CD14-positive monocyte (primary cell): Measurements from ENCODE around the gene HAUS2. TPM values are rescaled to one million over a fixed set of nuclear protein-coding genes. Genes with fewer than 3 reads are reported as not detected.
"Not testable (repeated sequence)": the region's sequence is repeated elsewhere in the genome, so short reads cannot be mapped to it uniquely, and the experiment has no call there.

Source experiments
- DNase-seq, 3 donors: peaks; one replicate each; pipeline ENCODE4 v3.0.0-alpha.2; 2011 to 2022
- H2AFZ ChIP-seq: 2 replicates; pipeline ENCODE4 v1.6.0; 2012; ENCODE audit warnings: mild to moderate bottlenecking, low read depth, low read length, inconsistent platforms; ENCODE audit not compliant: insufficient read depth, poor library complexity, severe bottlenecking
- H3K27ac ChIP-seq, 2 donors: 1 replicate in 1 of 2; 2 replicates in 1 of 2; pipeline ENCODE4 v1.5.1; 2012 to 2013; ENCODE audit warnings: low read length in 2 of 2, control low read depth in 1 of 2, inconsistent platforms in 1 of 2, low read depth in 1 of 2, mild to moderate bottlenecking in 1 of 2
- H3K27me3 ChIP-seq, 2 donors: one replicate each; pipeline versions ENCODE4 v1.6.0 to v1.6.1; 2011 to 2013; ENCODE audit warnings: low read length in 2 of 2; ENCODE audit not compliant: control insufficient read depth in 2 of 2, insufficient read depth in 2 of 2
- H3K36me3 ChIP-seq, 2 donors: replicated peaks in 1 of 2; 1 replicate in 1 of 2; 2 replicates in 1 of 2; pipeline versions ENCODE4 v1.5.1 to v1.6.1; 2012 to 2013; ENCODE audit warnings: low read length in 2 of 2, control low read depth in 1 of 2, inconsistent platforms in 1 of 2, mild to moderate bottlenecking in 1 of 2; ENCODE audit not compliant: insufficient read depth in 2 of 2, control insufficient read depth in 1 of 2
- H3K4me1 ChIP-seq, 2 donors: 1 replicate in 1 of 2; 2 replicates in 1 of 2; pipeline versions ENCODE4 v1.5.1 to v1.6.1; 2012 to 2013; ENCODE audit warnings: low read length in 2 of 2, control low read depth in 1 of 2, inconsistent platforms in 1 of 2, mild to moderate bottlenecking in 1 of 2, moderate library complexity in 1 of 2; ENCODE audit not compliant: insufficient read depth in 2 of 2, control insufficient read depth in 1 of 2
- H3K4me2 ChIP-seq: replicated peaks from 2 replicates; pipeline ENCODE3; 2012; ENCODE audit warnings: low read length, moderate library complexity, mild to moderate bottlenecking; ENCODE audit not compliant: poor library complexity, severe bottlenecking; ENCODE audit errors: extremely low read depth
- H3K4me3 ChIP-seq, 3 experiments: fragments of 200-600 bp in 1 of 3; sonication (generic) in 1 of 3; replicated peaks in 1 of 3; 1 replicate in 2 of 3; 2 replicates in 1 of 3; pipeline ENCODE4 v1.5.1; 2011 to 2013; ENCODE audit warnings: low read length in 3 of 3, mild to moderate bottlenecking in 3 of 3, control low read depth in 2 of 3, low read depth in 2 of 3, inconsistent platforms in 1 of 3, moderate library complexity in 1 of 3
- H3K79me2 ChIP-seq: 2 replicates; pipeline ENCODE4 v1.6.0; 2012; ENCODE audit warnings: mild to moderate bottlenecking, control low read depth, inconsistent platforms, low read length, moderate library complexity; ENCODE audit not compliant: insufficient read depth
- H3K9ac ChIP-seq: 2 replicates; pipeline ENCODE4 v1.6.0; 2017; ENCODE audit warnings: low read length, mild to moderate bottlenecking; ENCODE audit not compliant: insufficient read depth, poor library complexity, severe bottlenecking
- H3K9me3 ChIP-seq, 2 donors: replicated peaks in 1 of 2; 1 replicate in 1 of 2; 2 replicates in 1 of 2; pipeline versions ENCODE4 v1.5.1 to v1.6.1; 2012 to 2013; ENCODE audit warnings: low read length in 2 of 2, control low read depth in 1 of 2; ENCODE audit not compliant: control insufficient read depth in 1 of 2, insufficient read depth in 1 of 2
- H4K20me1 ChIP-seq: 2 replicates; pipeline ENCODE4 v1.6.0; 2012; ENCODE audit warnings: mild to moderate bottlenecking, low read length, control low read depth, moderate library complexity; ENCODE audit not compliant: insufficient read depth
- H3K27ac Mint-ChIP-seq, 7 donors: one replicate each; pipeline ENCODE4 v1.8.0; 2020; ENCODE audit warnings: mild to moderate bottlenecking in 7 of 7, mixed read lengths in 7 of 7, moderate library complexity in 6 of 7, inconsistent platforms in 2 of 7
- H3K27me3 Mint-ChIP-seq, 3 donors: one replicate each; pipeline ENCODE4 v1.8.0; 2021 to 2022; ENCODE audit warnings: low read depth in 3 of 3, mild to moderate bottlenecking in 3 of 3, mixed read lengths in 3 of 3, moderate library complexity in 3 of 3, inconsistent platforms in 1 of 3
- H3K36me3 Mint-ChIP-seq, 2 donors: one replicate each; pipeline ENCODE4 v1.8.0; 2020; ENCODE audit warnings: mixed read lengths in 2 of 2, inconsistent platforms in 1 of 2, mild to moderate bottlenecking in 1 of 2
- H3K4me1 Mint-ChIP-seq: one replicate; pipeline ENCODE4 v1.8.0; 2020; ENCODE audit warnings: mild to moderate bottlenecking, mixed read lengths
- H3K4me3 Mint-ChIP-seq, 2 donors: one replicate each; pipeline ENCODE4 v1.8.0; 2020; ENCODE audit warnings: mild to moderate bottlenecking in 2 of 2, mixed read lengths in 2 of 2, moderate library complexity in 1 of 2
- H3K9me3 Mint-ChIP-seq, 7 donors: one replicate each; pipeline ENCODE4 v1.8.0; 2020 to 2022; ENCODE audit warnings: mixed read lengths in 7 of 7, mild to moderate bottlenecking in 6 of 7, moderate library complexity in 6 of 7, inconsistent platforms in 2 of 7
- CTCF ChIP-seq: fragments of 200-600 bp; IDR thresholded peaks from one replicate; pipeline ENCODE4 v1.8.0; 2022; ENCODE audit warnings: antibody characterized with exemption, mild to moderate bottlenecking
- WGBS: methylation state at CpG from one replicate; pipeline ENCODE4 v1.1.5; 2013; ENCODE audit warnings: missing lambda C conversion rate; ENCODE audit not compliant: insufficient coverage; 5-methylcytosine and 5-hydroxymethylcytosine counted together
- intact Hi-C, 2 donors: fragments of 100-400 bp; cut with micrococcal nuclease; formaldehyde crosslinking; loops; one replicate each; pipeline versions ENCODE4 v1.15.0 to v1.15.1; 2023
- polyA plus RNA-seq, 3 donors: library from polyadenylated mRNA; depleted of rRNA in 1 of 3; unstranded in 2 of 3; stranded (reverse) in 1 of 3; fragments of 300-500 nt in 2 of 3; fragments of >200 nt in 1 of 3; fragmentation: Illumina TruSeq in 2 of 3; gene quantifications; 1 replicate in 2 of 3; 2 replicates in 1 of 3; pipeline ENCODE4 v1.2.3, GENCODE V29; 2012 to 2021

HAUS2 gene
- polyA plus RNA-seq, 3 donors = 12.5 to 22.0 (median 15.9) TPM

GRCh38 chr15:42553554-42553953 lies 4.9 kb downstream of the HAUS2 start:
- H3K4me3 ChIP-seq = no peak overlapping the region
- intact Hi-C loops = no loop called here
- peaks cover 84% of the 10 kb centered on the region for H3K79me2 ChIP-seq
- H4K20me1 ChIP-seq = no peaks in the 10 kb centered on the region
- peaks cover 0 to 4% (median 0%) of the 10 kb centered on the region in 3 donors for H3K27me3 Mint-ChIP-seq
- peaks cover 11 to 24% of the 10 kb centered on the region in 2 donors for H3K4me1 ChIP-seq
- no peak overlapping the region for H2AFZ ChIP-seq
- no CpG with 5 or more reads among the region's 1 CpG for WGBS
- no peak for DNase-seq
- peak overlapping the region in 1 of 2 donors; percentile 40 for H3K27ac ChIP-seq
- no peaks in the 10 kb centered on the region for H3K9me3 Mint-ChIP-seq
- peaks cover 27% of the 10 kb centered on the region for H3K4me1 Mint-ChIP-seq
- H3K4me3 Mint-ChIP-seq = no peak overlapping the region
- no peak overlapping the region for H3K9ac ChIP-seq
- peaks cover 2 to 11% of the 10 kb centered on the region in 2 donors for H3K36me3 ChIP-seq
- no peaks in the 10 kb centered on the region for H3K9me3 ChIP-seq
- no peak overlapping the region for H3K4me2 ChIP-seq
- H3K27me3 ChIP-seq = no peaks in the 10 kb centered on the region
- H3K27ac Mint-ChIP-seq = peak overlapping the region in 4 of 7 donors; percentile 0 to 85 (median 18)
- H3K36me3 Mint-ChIP-seq = peaks cover 13 to 19% of the 10 kb centered on the region in 2 donors
- no peak for TF ChIP-seq CTCF

GRCh38 chr15:42556550-42557207 lies 8.0 kb downstream of the HAUS2 start:
- H3K27ac ChIP-seq, H3K4me2 ChIP-seq, H2AFZ ChIP-seq, H3K9me3 Mint-ChIP-seq, H3K4me3 ChIP-seq, H3K4me3 Mint-ChIP-seq, H4K20me1 ChIP-seq, H3K27me3 ChIP-seq, H3K9me3 ChIP-seq, H3K27me3 Mint-ChIP-seq, DNase-seq, H3K9ac ChIP-seq, intact Hi-C loops: not testable (repeated sequence)
- Histone ChIP-seq H3K4me1 (peaks cover 0 to 11% of the 10 kb centered on the region in 2 donors), H3K79me2 (peaks cover 56% of the 10 kb centered on the region), H3K36me3 (peaks cover 33 to 42% of the 10 kb centered on the region in 2 donors)
- H3K36me3 Mint-ChIP-seq = peaks cover 41 to 49% of the 10 kb centered on the region in 2 donors
- peaks cover 14% of the 10 kb centered on the region for H3K4me1 Mint-ChIP-seq
- 97% methylated on average over 7 of the region's 12 CpGs for WGBS
- peak overlapping the region in 2 of 7 donors; percentile 35 to 50 for H3K27ac Mint-ChIP-seq
